Gastrocnemius medialis (tissue), 4 donors: ENCODE results near the gene NUP50. TPM values are rescaled to one million over a fixed set of nuclear protein-coding genes. Genes with fewer than 3 reads are reported as not detected.

Source experiments
- ATAC-seq, 2 donors: fragments of 150-250 bp; one replicate each; pipeline ENCODE4 v1.9.1; 2016
- DNase-seq, 2 donors: peaks; one replicate each; pipeline ENCODE4 v3.0.0-alpha.2; 2019
- H3K27ac ChIP-seq, 4 donors: fragments of 200-600 bp; sonication (generic); 1 replicate in 1 of 4; 2 replicates in 3 of 4; pipeline ENCODE4 v1.5.1; 2016 to 2018; ENCODE audit warnings: mild to moderate bottlenecking in 2 of 4, moderate library complexity in 1 of 4
- H3K27me3 ChIP-seq, 3 donors: fragments of 200-600 bp; sonication (generic) in 2 of 3; 1 replicate in 1 of 3; 2 replicates in 2 of 3; pipeline versions ENCODE4 v1.5.1 to v1.6.0; 2016 to 2019; ENCODE audit warnings: mild to moderate bottlenecking in 1 of 3, moderate library complexity in 1 of 3
- H3K36me3 ChIP-seq, 2 donors: fragments of 200-600 bp; sonication (generic) in 1 of 2; one replicate each; pipeline ENCODE4 v1.5.1; 2017 to 2018
- H3K4me1 ChIP-seq, 2 donors: fragments of 200-600 bp; sonication (generic) in 1 of 2; one replicate each; pipeline ENCODE4 v1.5.1; 2016 to 2017; ENCODE audit warnings: mild to moderate bottlenecking in 2 of 2
- H3K4me3 ChIP-seq, 4 donors: fragments of 200-600 bp; sonication (generic) in 3 of 4; 1 replicate in 1 of 4; 2 replicates in 3 of 4; pipeline ENCODE4 v1.5.1; 2016 to 2019; ENCODE audit warnings: mild to moderate bottlenecking in 2 of 4
- H3K9me3 ChIP-seq, 3 donors: fragments of 200-600 bp; sonication (generic) in 2 of 3; 1 replicate in 1 of 3; 2 replicates in 2 of 3; pipeline ENCODE4 v1.5.1; 2016 to 2019
- CTCF ChIP-seq, 5 experiments: fragments of 450-650 bp in 3 of 5; fragments of 200-600 bp in 2 of 5; sonication (generic) in 2 of 5; IDR thresholded peaks in 4 of 5; conservative IDR thresholded peaks in 1 of 5; 1 replicate in 4 of 5; 2 replicates in 1 of 5; pipeline ENCODE4 v1.5.1; 2016 to 2019; ENCODE audit warnings: antibody characterized with exemption in 5 of 5, mild to moderate bottlenecking in 3 of 5, moderate library complexity in 3 of 5
- POLR2A ChIP-seq, 2 donors: fragments of 450-650 bp; IDR thresholded peaks; one replicate each; pipeline ENCODE4 v1.6.1; 2017; ENCODE audit warnings: antibody characterized with exemption in 2 of 2, mild to moderate bottlenecking in 2 of 2, moderate library complexity in 2 of 2
- in situ Hi-C, 4 donors: fragments of 200-750 bp; cut with MboI; loops; one replicate each; pipeline versions ENCODE4 v1.15.0 to v1.8.0; 2017; ENCODE audit warnings: low sequenced_read_pairs in 4 of 4
- intact Hi-C: fragments of 100-400 bp; cut with DNase I; formaldehyde crosslinking; loops from one replicate; pipeline ENCODE4 v1.15.1; 2023; ENCODE audit warnings: low total_unique reads
- total RNA-seq, 4 donors: library from RNA; depleted of rRNA; stranded (reverse); fragments of >200 nt; gene quantifications; one replicate each; pipeline versions ENCODE4 v1.1.0 to v1.2.3, GENCODE V29; 2016

The NUP50 gene
- total RNA-seq, 4 donors from 2014 or later: 18.0 to 30.6 (median 26.3) TPM

DNA sequence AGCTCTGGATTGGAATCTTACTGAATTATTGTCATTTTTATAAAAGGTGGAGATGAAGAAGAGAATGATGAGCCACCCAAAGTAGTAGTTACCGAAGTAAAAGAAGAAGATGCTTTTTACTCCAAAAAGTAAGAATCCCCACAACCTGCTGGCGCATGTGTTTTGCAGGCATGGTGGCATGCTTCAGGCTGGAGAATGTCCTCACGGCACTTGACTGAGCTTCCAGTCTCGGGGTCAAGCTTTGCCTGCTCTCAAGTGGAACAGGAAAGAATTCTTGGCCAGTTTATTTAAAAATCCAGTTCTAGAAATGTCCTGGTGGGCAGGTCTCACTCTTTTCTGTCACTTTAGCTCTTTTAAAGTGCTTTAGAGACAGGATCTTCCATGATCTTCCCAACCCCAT lies 17.5 kb downstream of the NUP50 start:
- ATAC-seq (no peak), DNase-seq (no peak)
- Histone ChIP-seq H3K9me3 (no peaks in the 10 kb centered on the region), H3K4me3 (no peak overlapping the region), H3K27me3 (no peaks in the 10 kb centered on the region), H3K36me3 (peaks cover 0 to 83% of the 10 kb centered on the region in 2 donors), H3K27ac (no peak overlapping the region), H3K4me1 (no peaks in the 10 kb centered on the region)
- intact Hi-C loops: no loop called here
- in situ Hi-C loops: no loop called here
- no peak for TF ChIP-seq CTCF (IDR thresholded peaks at IDR 0.05 in 4 of 5, conservative IDR thresholded peaks at IDR 0.05 in 1 of 5)
- no peak for TF ChIP-seq POLR2A (IDR thresholded peaks at IDR 0.05)

GRCh38 chr22:45181766-45182165 lies 18.0 kb downstream of the NUP50 start:
- intact Hi-C loops (no loop called here), in situ Hi-C loops (no loop called here)
- H3K9me3 ChIP-seq: no peaks in the 10 kb centered on the region
- peaks cover 0 to 82% of the 10 kb centered on the region in 2 donors for H3K36me3 ChIP-seq
- no peak overlapping the region for H3K4me3 ChIP-seq
- H3K27ac ChIP-seq: no peak overlapping the region
- no peak for TF ChIP-seq POLR2A (IDR thresholded peaks at IDR 0.05)
- no peak for TF ChIP-seq CTCF (IDR thresholded peaks at IDR 0.05 in 4 of 5, conservative IDR thresholded peaks at IDR 0.05 in 1 of 5)
- no peaks in the 10 kb centered on the region for H3K27me3 ChIP-seq
- ATAC-seq (no peak), DNase-seq (no peak)
- H3K4me1 ChIP-seq: no peaks in the 10 kb centered on the region

- H3K9me3 ChIP-seq: no peaks in the 10 kb centered on the region
- in situ Hi-C loops (no loop called here), intact Hi-C loops (no loop called here)
- H3K4me3 ChIP-seq: no peak overlapping the region
- H3K27me3 ChIP-seq: no peaks in the 10 kb centered on the region
- H3K27ac ChIP-seq: no peak overlapping the region
- DNase-seq: no peak
- ATAC-seq: no peak
- H3K36me3 ChIP-seq: peaks cover 0 to 65% of the 10 kb centered on the region in 2 donors
- no peak for TF ChIP-seq CTCF (IDR thresholded peaks at IDR 0.05 in 4 of 5, conservative IDR thresholded peaks at IDR 0.05 in 1 of 5)
- TF ChIP-seq POLR2A (IDR thresholded peaks at IDR 0.05): no peak
- no peaks in the 10 kb centered on the region for H3K4me1 ChIP-seq
These were observed 20.2 kb downstream of the NUP50 start for GRCh38 chr22:45183974-45184373.

GRCh38 chr22:45185718-45186514 lies 22.2 kb downstream of the NUP50 start:
- DNase-seq (no peak), ATAC-seq (no peak)
- Histone ChIP-seq H3K4me1 (no peaks in the 10 kb centered on the region), H3K27me3 (no peaks in the 10 kb centered on the region), H3K36me3 (peaks cover 0 to 48% of the 10 kb centered on the region in 2 donors), H3K4me3 (no peak overlapping the region), H3K27ac (no peak overlapping the region), H3K9me3 (no peaks in the 10 kb centered on the region)
- TF ChIP-seq POLR2A (IDR thresholded peaks at IDR 0.05): no peak
- TF ChIP-seq CTCF (IDR thresholded peaks at IDR 0.05 in 4 of 5, conservative IDR thresholded peaks at IDR 0.05 in 1 of 5): no peak
- in situ Hi-C loops: no loop called here
- intact Hi-C loops: no loop called here
